MM.1S (cell line): ENCODE data around the gene GABARAP.
A peak's percentile ranks its signal among the peaks of the same experiment; 100 is the strongest.

Experiments
- DNase-seq: peaks from one replicate; pipeline ENCODE4 v3.0.0-alpha.2; 2015
- H2AFZ ChIP-seq: fragments of 300-600 bp; sonication (generic); 2 replicates; pipeline ENCODE4 v1.6.0; 2016; ENCODE audit warnings: antibody characterized with exemption, low read length
- H3F3A ChIP-seq: fragments of 300-600 bp; sonication (generic); 2 replicates; pipeline ENCODE4 v1.6.1; 2016; ENCODE audit warnings: mild to moderate bottlenecking, antibody characterized with exemption, low read length, moderate library complexity, mixed read lengths; ENCODE audit not compliant: insufficient read depth
- H3K27ac ChIP-seq: fragments of 300-600 bp; sonication (generic); 2 replicates; pipeline ENCODE4 v1.5.1; 2016; ENCODE audit warnings: mild to moderate bottlenecking, low read length
- H3K27me3 ChIP-seq: fragments of 300-600 bp; sonication (generic); replicated peaks from 2 replicates; pipeline ENCODE4 v1.6.0; 2016; ENCODE audit warnings: low read length; ENCODE audit not compliant: insufficient read depth
- H3K36me3 ChIP-seq: fragments of 300-600 bp; sonication (generic); replicated peaks from 2 replicates; pipeline ENCODE4 v1.6.1; 2016; ENCODE audit warnings: mild to moderate bottlenecking, low read length, mixed read lengths; ENCODE audit not compliant: insufficient read depth
- H3K4me1 ChIP-seq: fragments of 300-600 bp; sonication (generic); 2 replicates; pipeline ENCODE4 v1.6.1; 2016; ENCODE audit warnings: low read length, mixed read lengths
- H3K4me2 ChIP-seq: fragments of 300-600 bp; sonication (generic); 2 replicates; pipeline ENCODE4 v1.6.0; 2016; ENCODE audit warnings: low read depth, low read length
- H3K4me3 ChIP-seq: fragments of 300-600 bp; sonication (generic); 2 replicates; pipeline ENCODE4 v1.5.1; 2016; ENCODE audit warnings: low read length, mixed read lengths
- H3K79me2 ChIP-seq: fragments of 300-600 bp; sonication (generic); 2 replicates; pipeline ENCODE4 v1.6.1; 2016; ENCODE audit warnings: mixed run types, low read length, mixed read lengths
- H3K9ac ChIP-seq: fragments of 300-600 bp; sonication (generic); 2 replicates; pipeline ENCODE4 v1.6.1; 2016; ENCODE audit warnings: low read length, mixed read lengths
- H3K9me2 ChIP-seq: fragments of 300-600 bp; sonication (generic); replicated peaks from 2 replicates; pipeline ENCODE4 v1.6.1; 2016; ENCODE audit warnings: mild to moderate bottlenecking, low read length, mixed read lengths; ENCODE audit not compliant: insufficient read depth
- H3K9me3 ChIP-seq: fragments of 300-600 bp; sonication (generic); replicated peaks from 2 replicates; pipeline ENCODE4 v1.6.1; 2016; ENCODE audit warnings: mild to moderate bottlenecking, low read length, mixed read lengths; ENCODE audit not compliant: insufficient read depth
- H4K20me1 ChIP-seq: fragments of 300-600 bp; sonication (generic); 2 replicates; pipeline ENCODE4 v1.6.1; 2016; ENCODE audit warnings: mild to moderate bottlenecking, low read length, moderate library complexity, mixed read lengths; ENCODE audit not compliant: insufficient read depth
- CTCF ChIP-seq: fragments of 300-600 bp; sonication (generic); IDR thresholded peaks from 2 replicates; pipeline ENCODE4 v1.5.1; 2016; ENCODE audit warnings: antibody characterized with exemption, low read length, mixed read lengths
- EZH2 ChIP-seq: fragments of 300-600 bp; sonication (generic); optimal IDR thresholded peaks from 2 replicates; pipeline ENCODE3; 2017; ENCODE audit warnings: low read depth, mild to moderate bottlenecking, antibody characterized with exemption, low read length, mixed read lengths
- EZH2phosphoT487 ChIP-seq: fragments of 300-600 bp; sonication (generic); IDR thresholded peaks from 2 replicates; pipeline ENCODE4 v1.6.1; 2018; ENCODE audit warnings: antibody characterized with exemption, low read length

GABARAP gene

GRCh38 chr17:7238420-7239090, 3.7 kb downstream of the GABARAP start:
- peak overlapping the region; percentile 55; the same call in 1 of the 2 replicates for H3K4me2 ChIP-seq
- H3K9ac ChIP-seq = peak overlapping the region; percentile 89
- H3K9me3 ChIP-seq = no peaks in the 10 kb centered on the region
- H3K79me2 ChIP-seq = peaks cover 72% of the 10 kb centered on the region
- peak overlapping the region; percentile 48; the same call in 1 of the 2 replicates for H3K27ac ChIP-seq
- no peaks in the 10 kb centered on the region; the same call in 1 of the 2 replicates for H3K36me3 ChIP-seq
- DNase-seq = peak; percentile 33
- no peaks in the 10 kb centered on the region for H3K9me2 ChIP-seq
- peaks cover 30% of the 10 kb centered on the region for H3K4me1 ChIP-seq
- H2AFZ ChIP-seq = peak overlapping the region; percentile 29
- H4K20me1 ChIP-seq = no peaks in the 10 kb centered on the region
- peaks cover 53% of the 10 kb centered on the region for H3F3A ChIP-seq
- H3K4me3 ChIP-seq = peak overlapping the region; percentile 91
- no peaks in the 10 kb centered on the region for H3K27me3 ChIP-seq
- TF ChIP-seq EZH2phosphoT487 (no peak), EZH2 (no peak), CTCF (no peak)

DNA sequence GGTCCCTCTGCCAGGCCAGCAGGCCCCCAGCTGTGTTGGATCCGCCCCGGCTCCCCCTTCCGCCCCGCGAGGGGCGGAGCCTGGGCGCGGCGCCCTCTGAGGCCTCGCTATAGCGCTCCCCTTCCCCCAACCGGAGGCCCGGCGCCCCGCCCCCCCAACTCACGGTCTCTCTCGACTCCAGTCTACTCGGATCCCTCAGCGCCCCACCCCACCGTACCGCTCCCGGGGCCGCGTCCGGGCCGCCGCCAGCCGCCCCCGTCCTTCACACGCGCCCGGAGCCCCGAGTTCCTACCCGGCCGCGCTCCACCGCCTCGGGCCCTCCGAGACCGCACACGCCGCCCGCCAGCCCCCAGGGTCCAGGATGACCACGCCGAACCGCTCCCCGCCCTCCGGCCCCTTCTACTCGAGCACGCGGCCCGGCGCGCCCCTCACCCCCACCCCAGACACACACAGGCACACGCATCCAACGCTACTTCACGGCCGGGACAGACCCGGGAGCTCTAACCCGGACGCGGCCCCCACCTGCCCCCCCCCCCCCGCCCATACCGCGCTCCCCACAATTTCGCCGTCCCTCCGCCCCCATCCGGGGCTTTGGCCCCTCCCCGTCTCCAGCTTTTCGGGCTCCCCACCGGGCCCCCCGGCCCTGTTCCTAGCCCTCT, 4.4 kb downstream of the GABARAP start:
- peak overlapping the region; percentile 68; the same call in 1 of the 2 replicates for H3K27ac ChIP-seq
- peak overlapping the region; percentile 48; the same call in 1 of the 2 replicates for H3K4me2 ChIP-seq
- H4K20me1 ChIP-seq = no peaks in the 10 kb centered on the region
- H3K9ac ChIP-seq = peak overlapping the region; percentile 79
- no peaks in the 10 kb centered on the region; the same call in 1 of the 2 replicates for H3K36me3 ChIP-seq
- H3K9me3 ChIP-seq = no peaks in the 10 kb centered on the region
- no peak for TF ChIP-seq EZH2
- TF ChIP-seq CTCF = no peak
- no peak for TF ChIP-seq EZH2phosphoT487
- peak; percentile 78 for DNase-seq
- no peak overlapping the region for H2AFZ ChIP-seq
- no peaks in the 10 kb centered on the region for H3K27me3 ChIP-seq
- H3K9me2 ChIP-seq = no peaks in the 10 kb centered on the region
- peaks cover 48% of the 10 kb centered on the region for H3F3A ChIP-seq
- H3K79me2 ChIP-seq = peaks cover 79% of the 10 kb centered on the region
- peak overlapping the region; percentile 91 for H3K4me3 ChIP-seq
- peaks cover 34% of the 10 kb centered on the region for H3K4me1 ChIP-seq

DNA sequence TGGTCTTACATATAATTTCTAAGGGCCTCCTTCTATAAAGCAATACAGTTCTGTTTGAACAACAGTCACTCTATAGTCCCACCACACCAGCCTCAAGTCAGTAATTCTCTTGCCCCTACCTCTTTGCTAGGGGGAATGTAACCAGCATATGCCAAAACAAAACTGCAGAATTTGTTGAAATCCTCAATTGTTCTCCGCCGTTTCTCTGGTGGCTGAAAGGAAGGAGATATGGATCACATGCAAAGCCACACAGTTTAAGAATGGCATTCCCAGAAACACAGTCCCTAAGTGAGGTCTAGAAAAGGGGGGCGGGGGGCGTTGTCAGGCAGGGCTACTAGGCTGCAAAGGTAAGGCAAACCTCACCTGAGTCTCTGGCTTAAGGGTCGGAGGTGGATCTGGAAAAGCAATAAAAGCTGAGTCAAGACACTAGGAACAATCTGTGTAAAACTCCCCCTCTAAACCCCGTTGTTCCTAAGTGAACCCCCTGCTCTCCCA, 4.9 kb downstream of the GABARAP start:
- DNase-seq = no peak
- peaks cover 48% of the 10 kb centered on the region for H3F3A ChIP-seq
- peak overlapping the region; percentile 68; the same call in 1 of the 2 replicates for H3K27ac ChIP-seq
- TF ChIP-seq EZH2phosphoT487 (no peak), EZH2 (no peak), CTCF (no peak)
- H4K20me1 ChIP-seq = no peaks in the 10 kb centered on the region
- no peaks in the 10 kb centered on the region; the same call in 1 of the 2 replicates for H3K36me3 ChIP-seq
- H3K9me2 ChIP-seq = no peaks in the 10 kb centered on the region
- peak overlapping the region; percentile 48; the same call in 1 of the 2 replicates for H3K4me2 ChIP-seq
- peak overlapping the region; percentile 79; the same call in 1 of the 2 replicates for H3K9ac ChIP-seq
- peak overlapping the region; percentile 60 for H3K4me3 ChIP-seq
- no peaks in the 10 kb centered on the region for H3K27me3 ChIP-seq
- no peak overlapping the region for H2AFZ ChIP-seq
- peaks cover 34% of the 10 kb centered on the region for H3K4me1 ChIP-seq
- H3K9me3 ChIP-seq = no peaks in the 10 kb centered on the region
- peaks cover 85% of the 10 kb centered on the region for H3K79me2 ChIP-seq
